HG03575 (cell line): ENCODE data around the gene YIPF2.
"Not testable (repeated sequence)": the region's sequence is repeated elsewhere in the genome, so short reads cannot be mapped to it uniquely, and the experiment has no call there.

Source experiments
- ATAC-seq: cut with Tn5 transposase; IDR thresholded peaks from one replicate; pipeline ENCODE4 v1.9.1; 2021; ENCODE audit not compliant: unreplicated experiment, insufficient number of reproducible peaks, low FRiP score; ENCODE audit errors: extremely low read depth

YIPF2 gene

GRCh38 chr19:10885201-10886169, 43.0 kb downstream of the YIPF2 start:
- no peak for ATAC-seq

- no peak for ATAC-seq
These were observed 44.2 kb downstream of the YIPF2 start for GRCh38 chr19:10884274-10884673.

- ATAC-seq = no peak
These were observed 46.4 kb downstream of the YIPF2 start for GRCh38 chr19:10882108-10882457.

DNA sequence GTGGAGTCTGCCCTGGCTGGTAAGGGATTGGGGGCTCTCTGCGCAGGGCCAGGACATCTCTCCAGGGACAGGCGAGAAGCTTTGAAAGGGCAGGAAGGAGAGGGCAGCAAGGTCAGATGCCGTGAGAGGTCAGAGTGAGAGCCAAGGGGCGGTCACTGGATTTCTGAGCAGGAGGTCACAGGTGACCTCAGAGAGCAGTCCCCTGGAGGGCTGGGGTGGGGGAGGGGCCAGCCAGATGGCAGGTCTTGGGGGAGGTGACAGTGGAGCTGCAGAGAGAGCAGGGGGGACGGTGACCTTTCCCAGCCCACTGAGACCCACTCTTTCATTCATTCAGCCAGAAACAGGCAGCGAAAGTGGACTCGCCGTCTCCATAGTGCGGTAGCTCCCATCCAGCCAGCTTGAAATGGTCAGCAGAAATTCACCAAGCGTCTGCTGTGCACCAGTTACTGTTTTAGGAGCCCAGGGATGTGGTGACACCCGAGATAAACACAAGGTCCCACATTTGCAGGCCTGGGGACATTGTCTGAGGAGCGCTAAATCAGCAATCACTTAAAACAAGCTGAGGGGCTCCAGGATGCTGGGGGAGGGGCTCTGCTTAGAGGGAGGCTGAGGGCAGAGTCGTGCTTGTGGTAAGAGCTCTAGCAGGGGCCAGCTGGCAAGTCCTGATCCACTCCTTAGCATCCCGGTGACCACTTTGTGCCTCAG, 46.9 kb downstream of the YIPF2 start:
- no peak for ATAC-seq

DNA sequence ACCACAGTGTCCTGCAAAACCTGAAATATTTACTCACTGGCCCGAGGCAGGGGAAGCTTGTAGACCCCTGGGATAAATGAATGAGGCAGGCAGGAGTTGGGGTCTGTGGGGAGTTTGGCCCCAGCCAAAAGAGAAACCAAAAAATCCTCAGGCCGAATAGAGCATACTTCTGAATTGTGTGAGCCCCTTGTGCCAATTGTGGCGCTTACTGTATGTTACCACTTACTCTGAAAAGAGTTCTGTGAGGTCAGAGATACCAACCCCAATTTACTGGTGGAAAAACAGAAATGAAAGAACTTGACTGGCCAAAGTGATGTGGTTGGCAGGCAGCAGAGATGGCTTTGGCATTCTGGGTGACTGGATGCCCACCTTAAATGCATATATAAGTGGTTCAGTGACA, 50.2 kb downstream of the YIPF2 start:
- no peak for ATAC-seq

GRCh38 chr19:10877608-10878007, 50.8 kb downstream of the YIPF2 start:
- not testable (repeated sequence) for ATAC-seq

- ATAC-seq = peak; percentile 37
These were observed 51.8 kb downstream of the YIPF2 start for GRCh38 chr19:10876459-10877240.

DNA sequence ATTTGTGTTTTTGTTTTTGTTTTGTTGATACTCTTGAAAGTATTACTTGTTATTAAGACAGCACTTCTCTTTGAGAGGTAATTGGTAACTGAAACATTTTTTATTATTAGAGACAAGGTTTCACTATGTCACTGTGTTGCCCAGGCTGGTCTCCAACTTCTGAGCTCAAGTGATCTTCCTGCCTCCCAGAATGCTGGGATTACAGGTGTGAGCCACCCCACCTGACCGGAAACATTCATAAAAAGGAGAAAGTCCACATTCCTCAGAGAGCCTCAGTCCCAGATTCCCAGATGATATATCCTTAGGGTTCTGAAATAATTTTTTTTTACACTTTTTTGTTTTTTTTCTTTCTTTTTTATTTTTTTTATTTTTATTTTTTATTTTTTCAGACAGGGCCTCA, 54.4 kb downstream of the YIPF2 start:
- no peak for ATAC-seq

DNA sequence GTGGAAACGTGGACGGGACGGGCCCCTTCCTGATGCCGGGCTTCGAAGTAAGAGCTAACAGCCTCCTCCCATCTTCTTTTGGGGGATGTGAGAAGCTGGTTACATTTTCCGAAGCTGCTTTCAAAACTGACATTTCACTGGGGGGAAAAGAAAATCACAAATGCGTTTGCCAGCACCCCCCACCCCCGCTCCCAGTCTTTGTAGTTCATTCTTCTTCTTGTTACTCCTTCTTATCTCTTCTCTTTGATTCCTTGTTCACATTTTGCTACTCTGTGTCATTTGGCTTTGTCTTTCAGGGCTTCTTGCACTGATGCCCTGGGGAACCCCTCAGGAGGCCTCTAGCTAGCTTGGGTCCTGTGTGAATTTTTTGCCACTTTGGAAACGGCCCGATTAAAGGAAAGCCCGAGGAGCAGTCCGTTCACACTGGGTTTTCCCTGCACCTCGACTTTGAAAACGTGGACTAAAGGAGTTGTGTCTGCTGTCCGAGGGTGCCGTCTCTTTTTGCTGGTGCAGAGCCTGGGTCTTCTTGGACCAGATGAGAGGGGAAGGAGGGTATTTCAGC, 55.8 kb downstream of the YIPF2 start:
- ATAC-seq = no peak
